Jurkat, Clone E6-1 (cell line): ENCODE measurements around the gene NAALADL1.
"Not testable (repeated sequence)": the region's sequence is repeated elsewhere in the genome, so short reads cannot be mapped to it uniquely, and the experiment has no call there.

Source experiments
- DNase-seq: peaks from one replicate; pipeline ENCODE4 v3.0.0-alpha.2; 2011; ENCODE audit warnings: low read depth, low spot score
- H3K4me3 ChIP-seq: 2 replicates; pipeline ENCODE4 v1.5.1; 2011; ENCODE audit warnings: mild to moderate bottlenecking, low read length, control low read depth, moderate library complexity

The NAALADL1 gene

GRCh38 chr11:65056999-65057398, 1.4 kb downstream of the NAALADL1 start:
- no peak overlapping the region for H3K4me3 ChIP-seq
- DNase-seq, result no peak

GRCh38 chr11:65055538-65055937, 2.8 kb downstream of the NAALADL1 start:
- DNase-seq, result no peak
- H3K4me3 ChIP-seq, result no peak overlapping the region

DNA sequence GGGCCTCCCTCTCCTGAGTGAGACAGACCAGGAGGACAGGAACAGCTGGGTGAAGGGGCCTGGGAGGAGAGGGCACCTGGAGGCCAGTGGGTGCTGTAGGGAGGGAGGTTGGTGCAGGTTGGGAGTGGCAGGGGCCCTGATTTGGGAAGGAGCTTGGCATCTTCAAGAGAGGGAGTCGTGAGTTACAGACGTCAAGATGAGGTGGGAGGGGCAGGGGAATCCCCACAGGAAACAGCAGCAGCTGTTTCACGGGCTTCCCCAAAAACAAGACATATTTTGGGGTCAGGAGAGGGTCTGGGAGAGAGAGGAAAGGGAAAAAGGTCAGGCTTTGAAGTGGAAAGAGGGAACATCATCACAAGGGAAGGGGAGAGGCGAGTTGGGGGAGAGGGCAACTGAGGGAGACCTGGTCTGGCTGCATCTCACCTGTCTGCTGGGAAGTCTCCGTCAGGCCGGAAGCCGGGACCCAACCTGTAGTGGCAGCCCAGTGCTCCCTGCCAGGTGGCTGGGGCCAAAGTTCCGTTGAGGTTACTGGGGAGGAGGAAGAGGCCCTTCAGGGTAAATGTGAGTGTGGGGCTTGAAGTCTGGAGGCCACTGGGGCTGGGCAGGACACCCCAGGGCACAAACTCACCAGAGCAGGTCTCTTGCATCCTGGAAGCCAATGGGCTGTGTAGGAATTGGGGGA, 4.4 kb downstream of the NAALADL1 start:
- H3K4me3 ChIP-seq, result no peak overlapping the region
- no peak for DNase-seq

DNA sequence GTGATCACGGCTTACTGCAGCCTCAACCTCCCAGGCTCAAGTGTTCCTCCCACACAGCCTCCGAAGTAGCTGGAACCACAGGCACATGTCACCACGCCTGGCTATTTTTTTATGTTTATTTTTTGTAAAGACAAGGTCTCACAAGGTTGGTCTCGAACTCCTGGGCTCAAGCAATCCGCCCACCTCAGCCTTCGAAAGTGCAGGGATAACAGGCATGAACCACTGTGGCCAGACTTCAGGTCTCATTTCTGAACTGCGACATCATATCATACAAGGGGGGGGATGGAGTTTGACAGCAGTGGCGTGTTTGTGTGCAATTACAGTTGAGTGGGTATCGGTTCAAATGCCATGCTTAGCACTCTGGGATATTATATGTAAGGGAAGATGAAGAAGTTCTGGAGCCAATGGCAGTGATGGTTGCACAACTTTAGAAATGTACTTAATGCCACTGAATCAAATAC, 6.9 kb downstream of the NAALADL1 start:
- DNase-seq, result no peak
- H3K4me3 ChIP-seq, result no peak overlapping the region

DNA sequence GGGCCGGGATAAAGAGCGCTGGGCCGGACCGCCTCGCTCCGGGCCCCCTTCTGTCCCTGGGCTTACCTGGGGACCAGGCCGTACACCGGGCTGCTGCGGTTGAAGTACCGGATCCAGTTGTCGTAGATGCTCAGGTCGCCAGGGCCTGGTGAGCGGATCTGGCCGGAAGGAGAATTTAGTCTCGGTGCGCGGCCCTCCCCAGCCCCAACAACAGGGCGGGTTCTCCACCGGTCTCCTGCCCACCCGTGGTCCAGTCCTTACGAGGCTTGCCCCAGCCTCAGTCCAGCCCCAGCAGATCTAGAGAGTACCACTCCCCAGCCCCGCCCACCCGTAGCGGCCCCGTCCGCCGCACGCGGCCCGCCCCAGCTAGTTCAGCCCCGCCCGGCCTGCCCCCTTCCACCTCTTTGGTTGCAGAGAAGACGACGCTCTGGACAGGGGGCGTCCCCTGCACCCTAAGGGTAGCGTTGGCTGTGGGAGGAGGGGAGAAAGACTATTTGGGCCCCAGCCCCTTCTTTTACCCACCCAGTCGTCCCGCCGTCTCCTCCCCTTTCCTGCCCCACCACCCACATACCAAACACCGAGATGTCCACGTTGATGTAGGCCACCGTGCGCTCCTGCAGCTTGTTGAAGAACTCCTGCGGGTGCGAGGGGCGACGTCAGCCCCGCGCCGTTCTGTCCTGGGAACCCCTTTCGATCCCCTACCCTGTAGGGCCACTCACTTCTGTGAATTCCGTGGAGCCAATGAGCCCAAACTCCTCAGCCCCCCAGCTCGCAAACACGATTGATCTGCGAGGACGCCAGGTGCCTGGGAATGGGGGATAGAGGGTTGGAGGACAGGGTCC, 10.6 kb downstream of the NAALADL1 start:
- DNase-seq, result no peak
- H3K4me3 ChIP-seq, result no peak overlapping the region

- DNase-seq, result no peak
Observed at GRCh38 chr11:65045728-65046127, 12.6 kb downstream of the NAALADL1 start.

GRCh38 chr11:65045061-65045460, 13.3 kb downstream of the NAALADL1 start:
- H3K4me3 ChIP-seq, result no peak overlapping the region
- no peak for DNase-seq

More at GRCh38 chr11:65045728-65046127, 12.6 kb downstream of the NAALADL1 start:
- no peak overlapping the region for H3K4me3 ChIP-seq

DNA sequence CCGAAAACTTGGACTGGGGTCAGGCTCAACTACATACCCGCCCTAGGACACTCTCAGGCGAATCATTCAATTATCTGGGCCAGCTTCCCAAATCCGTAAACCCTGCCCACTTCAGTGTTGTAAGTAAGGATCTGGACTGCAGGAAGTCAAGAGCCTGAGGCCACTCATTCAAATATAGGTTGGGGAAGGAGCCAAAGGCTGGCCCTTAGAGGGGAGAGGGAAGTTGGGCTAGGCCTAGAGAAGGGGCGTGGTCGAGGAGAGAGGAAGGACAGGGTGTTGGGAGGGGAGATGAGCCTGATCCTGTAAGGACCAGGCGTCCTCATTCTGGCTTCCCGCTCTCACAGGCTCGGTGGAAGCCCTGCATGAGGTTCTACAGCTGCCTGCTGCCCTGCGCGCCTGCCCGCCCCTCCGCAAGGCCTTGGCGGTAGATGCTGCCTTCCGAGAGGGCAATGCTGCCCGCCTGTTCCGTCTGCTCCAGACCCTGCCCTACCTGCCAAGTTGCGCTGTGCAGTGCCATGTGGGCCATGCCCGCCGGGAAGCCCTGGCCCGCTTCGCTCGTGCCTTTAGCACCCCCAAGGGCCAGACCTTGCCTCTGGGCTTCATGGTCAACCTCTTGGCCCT, 14.4 kb downstream of the NAALADL1 start:
- no peak for DNase-seq
- H3K4me3 ChIP-seq, result no peak overlapping the region

DNA sequence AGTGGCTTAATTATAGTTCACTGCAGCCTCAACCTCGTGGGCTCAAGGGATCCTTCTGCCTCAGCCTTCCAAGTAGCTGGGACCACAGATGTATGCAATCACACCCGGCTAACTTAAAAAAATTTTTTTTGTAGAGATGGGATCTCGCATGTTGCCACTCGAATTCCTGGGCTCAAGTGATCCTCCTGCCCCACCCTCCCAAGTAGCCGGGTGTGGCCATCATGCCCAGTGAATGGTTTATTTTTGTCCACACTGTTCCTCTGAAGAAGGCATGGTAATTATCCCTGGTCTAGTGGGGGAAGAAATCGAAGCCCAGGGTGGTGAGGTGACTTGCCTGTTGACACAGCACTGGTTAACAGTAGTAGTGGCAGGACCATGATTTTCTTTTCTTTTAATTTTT, 15.5 kb downstream of the NAALADL1 start:
- no peak overlapping the region for H3K4me3 ChIP-seq

GRCh38 chr11:65040847-65041622, 17.3 kb downstream of the NAALADL1 start, which contains the start of gene SAC3D1:
Gene SAC3D1, plus strand, starts transcription at chr11:65041210. Its CDS starts 83 bp downstream, at chr11:65041293.
- DNase-seq, result peak; percentile 96
- H3K4me3 ChIP-seq, result peak within 1 kb of the TSS; percentile 65

More for the DNA sequence above, 15.5 kb downstream of the NAALADL1 start:
- DNase-seq, result no peak

- no peak for DNase-seq
- H3K4me3 ChIP-seq, result peak overlapping the region; percentile 65
Observed at GRCh38 chr11:65040520-65040846, 17.9 kb downstream of the NAALADL1 start.

GRCh38 chr11:65036931-65037330, 21.4 kb downstream of the NAALADL1 start:
- H3K4me3 ChIP-seq, result no peak overlapping the region
- DNase-seq, result no peak

- no peak for DNase-seq
- H3K4me3 ChIP-seq, result no peak overlapping the region
Observed at GRCh38 chr11:65035579-65035978, 22.8 kb downstream of the NAALADL1 start.

DNA sequence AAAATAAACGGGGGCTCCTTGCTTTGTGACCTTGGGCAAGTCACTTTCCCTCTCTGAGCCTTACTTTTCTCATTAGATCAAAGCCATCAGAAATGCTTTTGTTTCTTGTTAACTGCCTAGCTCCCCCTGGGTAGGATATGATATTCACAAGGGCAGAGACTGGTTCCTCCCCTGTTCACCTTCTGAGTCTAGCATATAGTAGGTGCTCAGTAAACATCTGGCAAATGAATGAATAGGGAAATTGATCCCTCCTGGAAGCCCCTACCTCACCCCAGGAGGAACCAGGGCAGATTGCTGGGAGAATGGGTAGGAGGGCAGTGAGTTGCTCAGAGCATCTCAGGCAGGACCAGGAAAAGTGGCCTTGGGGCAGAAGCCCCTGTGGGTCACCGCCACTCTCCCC, 23.9 kb downstream of the NAALADL1 start:
- H3K4me3 ChIP-seq, result no peak overlapping the region

GRCh38 chr11:65032216-65032615, 26.1 kb downstream of the NAALADL1 start:
- no peak for DNase-seq

More for the DNA sequence above, 23.9 kb downstream of the NAALADL1 start:
- no peak for DNase-seq

DNA sequence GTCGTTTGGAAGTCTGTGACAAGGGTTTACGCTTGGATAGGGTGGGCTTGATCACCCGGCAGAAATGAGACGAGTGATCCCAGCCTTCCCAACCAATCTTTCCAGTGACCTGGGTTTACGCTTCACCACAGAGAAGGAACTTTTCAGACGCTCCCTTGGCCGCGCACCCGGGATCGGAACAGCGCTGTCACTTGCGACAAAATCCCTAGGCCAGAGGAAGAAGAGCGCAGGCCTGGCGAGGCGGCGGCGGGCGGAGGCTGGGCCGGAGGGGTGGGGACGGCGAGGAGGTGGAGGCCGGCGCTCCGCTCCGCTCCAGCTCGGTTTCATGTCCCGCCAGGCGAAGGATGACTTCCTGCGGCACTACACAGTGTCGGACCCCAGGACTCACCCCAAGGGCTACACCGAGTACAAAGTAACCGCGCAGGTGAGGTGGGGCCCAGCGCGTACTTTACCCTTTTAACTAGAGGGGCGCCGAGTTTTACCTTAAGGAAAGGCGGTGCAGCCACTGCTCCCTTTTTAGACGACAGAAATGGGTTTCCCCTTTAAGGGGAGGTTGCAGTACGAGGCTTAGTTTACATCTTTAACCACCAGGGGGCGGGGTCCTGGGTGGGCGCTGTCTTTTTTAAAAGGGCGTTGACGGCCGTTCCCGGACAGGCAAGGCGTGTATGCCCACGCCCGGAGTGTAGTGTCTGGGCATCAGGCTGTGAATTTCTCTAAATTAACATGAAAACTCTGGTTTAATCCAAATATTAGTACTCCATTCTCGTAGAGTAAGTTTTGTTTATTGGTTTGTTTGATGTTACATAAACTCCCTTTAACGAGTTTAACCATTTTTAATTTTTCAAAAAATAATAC, 30.9 kb downstream of the NAALADL1 start, which contains the start of gene SNX15:
SNX15 (plus strand) TSS at position 227 of the 855 bp plus-strand sequence; CDS start at position 326, 99 bp downstream.
- peak within 1 kb of the TSS; percentile 56 for H3K4me3 ChIP-seq
- DNase-seq, result peak; percentile 96

More at GRCh38 chr11:65032216-65032615, 26.1 kb downstream of the NAALADL1 start:
- no peak overlapping the region for H3K4me3 ChIP-seq

- peak overlapping the region; percentile 56 for H3K4me3 ChIP-seq
- no peak for DNase-seq
Observed at GRCh38 chr11:65026810-65027209, 31.5 kb downstream of the NAALADL1 start.

DNA sequence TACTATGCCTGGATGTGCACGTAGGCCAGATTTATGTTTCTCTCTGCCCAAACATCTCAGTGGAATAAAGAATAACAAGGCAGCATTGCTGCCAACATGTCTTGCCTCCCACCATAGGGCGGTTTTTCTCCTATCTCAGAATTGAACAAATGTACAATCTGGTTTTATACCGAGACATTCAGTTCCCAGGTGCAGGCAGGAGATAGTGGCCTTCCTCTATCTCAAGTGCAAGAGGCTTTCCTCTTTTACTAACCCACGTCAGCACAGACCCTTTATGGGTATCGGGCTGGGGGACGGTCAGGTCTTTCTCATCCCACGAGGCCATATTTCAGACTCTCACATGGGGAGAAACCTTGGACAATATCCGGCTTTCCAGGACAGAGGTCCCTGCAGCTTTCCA, 34.9 kb downstream of the NAALADL1 start:
- DNase-seq, H3K4me3 ChIP-seq: not testable (repeated sequence)
